Neural cell (in vitro differentiated cells): ENCODE measurements around the gene IGFL4. TPM values are rescaled to one million over a fixed set of nuclear protein-coding genes. Genes with fewer than 3 reads are reported as not detected.

Experiments
- H2AFZ ChIP-seq: fragments of 200-600, 300-800 bp; sonication (generic), shearing (Covaris generic); 2 replicates; pipeline ENCODE4 v1.6.0; 2014; ENCODE audit warnings: low read depth, mild to moderate bottlenecking, antibody characterized with exemption, low read length, moderate library complexity
- H3F3A ChIP-seq: fragments of 200-600 bp; shearing (Covaris generic); 2 replicates; pipeline ENCODE4 v1.6.1; 2016; ENCODE audit warnings: mild to moderate bottlenecking, moderate library complexity, mixed read lengths, antibody characterized with exemption, low read length; ENCODE audit not compliant: insufficient read depth, poor library complexity, severe bottlenecking
- H3K27ac ChIP-seq: fragments of 200-600, 300-800 bp; sonication (generic), shearing (Covaris generic); 2 replicates; pipeline ENCODE4 v1.5.1; 2014; ENCODE audit warnings: mild to moderate bottlenecking, low read length, moderate library complexity
- H3K27me3 ChIP-seq: fragments of 300-800, 200-600 bp; sonication (generic), shearing (Covaris generic); 2 replicates; pipeline ENCODE4 v1.6.0; 2014; ENCODE audit warnings: mild to moderate bottlenecking, low read depth, low read length, moderate library complexity; ENCODE audit not compliant: insufficient read depth
- H3K36me3 ChIP-seq: fragments of 300-800, 200-600 bp; sonication (generic), shearing (Covaris generic); 2 replicates; pipeline ENCODE4 v1.5.1; 2014; ENCODE audit warnings: mild to moderate bottlenecking, antibody characterized with exemption, low read length, moderate library complexity; ENCODE audit not compliant: insufficient read depth
- H3K4me2 ChIP-seq: fragments of 300-800, 200-600 bp; sonication (generic), shearing (Covaris generic); 2 replicates; pipeline ENCODE4 v1.6.0; 2014; ENCODE audit warnings: mild to moderate bottlenecking, low read length
- H3K4me3 ChIP-seq: fragments of 300-800, 200-600 bp; sonication (generic), shearing (Covaris generic); 2 replicates; pipeline ENCODE4 v1.5.1; 2014; ENCODE audit warnings: mild to moderate bottlenecking, low read length, moderate library complexity
- H3K79me2 ChIP-seq: fragments of 200-600 bp; shearing (Covaris generic); replicated peaks from 2 replicates; pipeline ENCODE4 v1.6.0; 2014; ENCODE audit warnings: mild to moderate bottlenecking, low read length, moderate library complexity; ENCODE audit not compliant: insufficient read depth
- H3K9ac ChIP-seq: fragments of 300-800, 200-600 bp; sonication (generic), shearing (Covaris generic); 2 replicates; pipeline ENCODE4 v1.6.1; 2016; ENCODE audit warnings: mild to moderate bottlenecking, low read length, mixed read lengths
- H3K9me2 ChIP-seq: fragments of 200-600 bp; shearing (Covaris generic); 2 replicates; pipeline ENCODE4 v1.6.1; 2016; ENCODE audit warnings: mild to moderate bottlenecking, low read length, mixed read lengths; ENCODE audit not compliant: insufficient read depth
- H3K9me3 ChIP-seq: fragments of 200-600, 300-800 bp; sonication (generic), shearing (Covaris generic); 2 replicates; pipeline ENCODE4 v1.6.1; 2016; ENCODE audit warnings: mild to moderate bottlenecking, mixed run types, low read length, moderate library complexity, mixed read lengths
- H4K20me1 ChIP-seq: fragments of 200-600 bp; shearing (Covaris generic); 2 replicates; pipeline ENCODE4 v1.6.1; 2016; ENCODE audit warnings: mild to moderate bottlenecking, mixed run types; ENCODE audit not compliant: insufficient read depth
- CTCF ChIP-seq: fragments of 450-650 bp; IDR thresholded peaks from 2 replicates; pipeline ENCODE4 v1.5.1; 2014; ENCODE audit warnings: antibody characterized with exemption, mild to moderate bottlenecking, moderate library complexity; ENCODE audit not compliant: poor library complexity, severe bottlenecking
- EP300 ChIP-seq: fragments of 450-650 bp; conservative IDR thresholded peaks from 2 replicates; pipeline ENCODE4 v1.6.1; 2014; ENCODE audit warnings: antibody characterized with exemption, mild to moderate bottlenecking, moderate library complexity; ENCODE audit not compliant: poor library complexity, severe bottlenecking
- EZH2 ChIP-seq: fragments of 200-600, 300-800 bp; shearing (Covaris generic), sonication (generic); IDR thresholded peaks from 2 replicates; pipeline ENCODE4 v1.6.1; 2014; ENCODE audit warnings: antibody characterized with exemption, low read length, borderline replicate concordance, mild to moderate bottlenecking; ENCODE audit not compliant: insufficient read depth, poor library complexity, severe bottlenecking
- MXI1 ChIP-seq: fragments of 450-650 bp; conservative IDR thresholded peaks from 2 replicates; pipeline ENCODE4 v1.6.1; 2014; ENCODE audit warnings: antibody characterized with exemption, mild to moderate bottlenecking; ENCODE audit not compliant: poor library complexity, severe bottlenecking
- POLR2AphosphoS5 ChIP-seq: IDR thresholded peaks from 2 replicates; pipeline ENCODE4 v1.6.1; 2012
- RAD21 ChIP-seq: fragments of 450-650 bp; conservative IDR thresholded peaks from 2 replicates; pipeline ENCODE4 v1.6.1; 2014; ENCODE audit warnings: antibody characterized with exemption, mild to moderate bottlenecking, moderate library complexity
- SMC3 ChIP-seq: fragments of 450-650 bp; conservative IDR thresholded peaks from 2 replicates; pipeline ENCODE4 v1.6.1; 2014; ENCODE audit warnings: antibody characterized with exemption, mild to moderate bottlenecking, moderate library complexity; ENCODE audit not compliant: poor library complexity
- TAF1 ChIP-seq: IDR thresholded peaks from 2 replicates; pipeline ENCODE4 v1.6.1; 2012; ENCODE audit warnings: low read depth
- polyA plus RNA-seq: library from polyadenylated mRNA; depleted of rRNA; stranded (reverse); fragments of >200 nt; gene quantifications from 2 replicates; pipeline ENCODE4 v1.2.3, GENCODE V29; 2014
- TF ChIP-seq, protein P1 (sequence below): IDR thresholded peaks from 2 replicates; pipeline ENCODE4 v1.6.1; 2012; ENCODE audit warnings: borderline replicate concordance

IGFL4 gene
- polyA plus RNA-seq, 1 donor from 2014 or later = 5.2 TPM

- Histone ChIP-seq H3K36me3 (no peaks in the 10 kb centered on the region), H3F3A (no peaks in the 10 kb centered on the region), H3K27me3 (no peaks in the 10 kb centered on the region), H3K79me2 (no peaks in the 10 kb centered on the region), H3K27ac (no peak overlapping the region), H3K9me2 (no peaks in the 10 kb centered on the region), H3K4me2 (no peak overlapping the region), H4K20me1 (no peaks in the 10 kb centered on the region), H3K4me3 (no peak overlapping the region), H2AFZ (no peak overlapping the region), H3K9me3 (no peaks in the 10 kb centered on the region), H3K9ac (no peak overlapping the region)
- TF ChIP-seq, protein P1, sequence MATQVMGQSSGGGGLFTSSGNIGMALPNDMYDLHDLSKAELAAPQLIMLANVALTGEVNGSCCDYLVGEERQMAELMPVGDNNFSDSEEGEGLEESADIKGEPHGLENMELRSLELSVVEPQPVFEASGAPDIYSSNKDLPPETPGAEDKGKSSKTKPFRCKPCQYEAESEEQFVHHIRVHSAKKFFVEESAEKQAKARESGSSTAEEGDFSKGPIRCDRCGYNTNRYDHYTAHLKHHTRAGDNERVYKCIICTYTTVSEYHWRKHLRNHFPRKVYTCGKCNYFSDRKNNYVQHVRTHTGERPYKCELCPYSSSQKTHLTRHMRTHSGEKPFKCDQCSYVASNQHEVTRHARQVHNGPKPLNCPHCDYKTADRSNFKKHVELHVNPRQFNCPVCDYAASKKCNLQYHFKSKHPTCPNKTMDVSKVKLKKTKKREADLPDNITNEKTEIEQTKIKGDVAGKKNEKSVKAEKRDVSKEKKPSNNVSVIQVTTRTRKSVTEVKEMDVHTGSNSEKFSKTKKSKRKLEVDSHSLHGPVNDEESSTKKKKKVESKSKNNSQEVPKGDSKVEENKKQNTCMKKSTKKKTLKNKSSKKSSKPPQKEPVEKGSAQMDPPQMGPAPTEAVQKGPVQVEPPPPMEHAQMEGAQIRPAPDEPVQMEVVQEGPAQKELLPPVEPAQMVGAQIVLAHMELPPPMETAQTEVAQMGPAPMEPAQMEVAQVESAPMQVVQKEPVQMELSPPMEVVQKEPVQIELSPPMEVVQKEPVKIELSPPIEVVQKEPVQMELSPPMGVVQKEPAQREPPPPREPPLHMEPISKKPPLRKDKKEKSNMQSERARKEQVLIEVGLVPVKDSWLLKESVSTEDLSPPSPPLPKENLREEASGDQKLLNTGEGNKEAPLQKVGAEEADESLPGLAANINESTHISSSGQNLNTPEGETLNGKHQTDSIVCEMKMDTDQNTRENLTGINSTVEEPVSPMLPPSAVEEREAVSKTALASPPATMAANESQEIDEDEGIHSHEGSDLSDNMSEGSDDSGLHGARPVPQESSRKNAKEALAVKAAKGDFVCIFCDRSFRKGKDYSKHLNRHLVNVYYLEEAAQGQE = no peak
- no peak for TF ChIP-seq CTCF
- TF ChIP-seq TAF1 = no peak
- TF ChIP-seq POLR2AphosphoS5 = no peak
- no peak for TF ChIP-seq EZH2
- TF ChIP-seq MXI1 = no peak
- no peak for TF ChIP-seq RAD21
- no peak for TF ChIP-seq EP300
These were observed 8.8 kb upstream of the IGFL4 start for GRCh38 chr19:46049597-46049996.

DNA sequence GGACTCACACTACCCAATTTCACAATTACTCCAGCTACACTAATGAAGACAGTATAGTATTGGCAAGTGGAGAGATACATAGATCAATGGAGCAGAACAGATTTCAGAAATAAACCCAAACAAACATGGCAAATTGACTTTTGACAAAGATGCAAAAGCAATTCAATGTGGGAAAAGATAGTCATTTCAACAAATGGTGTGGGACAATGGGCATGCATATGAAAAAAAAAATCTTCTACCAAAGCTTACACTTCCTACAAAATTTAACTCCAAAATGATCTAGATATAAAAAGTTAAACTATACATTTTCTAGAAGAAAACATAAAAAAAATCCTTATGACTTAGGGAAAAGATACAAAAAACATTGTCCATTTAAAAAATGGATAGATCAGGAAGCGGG lies 2.7 kb upstream of the IGFL4 start:
- H3K79me2 ChIP-seq = no peaks in the 10 kb centered on the region
- H4K20me1 ChIP-seq = no peaks in the 10 kb centered on the region
- H3K36me3 ChIP-seq = no peaks in the 10 kb centered on the region
- no peak overlapping the region for H3K4me3 ChIP-seq
- no peak overlapping the region for H3K27ac ChIP-seq
- H3K9me3 ChIP-seq = no peaks in the 10 kb centered on the region
- no peak overlapping the region for H3K9ac ChIP-seq
- TF ChIP-seq RAD21 = no peak
- TF ChIP-seq TAF1 = no peak
- TF ChIP-seq EZH2 = no peak
- no peak for TF ChIP-seq EP300
- TF ChIP-seq SMC3 = no peak
- TF ChIP-seq MXI1 = no peak
- TF ChIP-seq CTCF = no peak
- TF ChIP-seq POLR2AphosphoS5 = no peak
- TF ChIP-seq, protein P1 = no peak
- no peak overlapping the region for H2AFZ ChIP-seq
- H3F3A ChIP-seq = no peaks in the 10 kb centered on the region
- no peak overlapping the region for H3K4me2 ChIP-seq
- H3K9me2 ChIP-seq = no peaks in the 10 kb centered on the region
- H3K27me3 ChIP-seq = no peaks in the 10 kb centered on the region
